ENCODE results near the gene NXPH3.

The NXPH3 gene

GRCh38 chr17:49575679-49576087, at the start of gene NXPH3:
Gene NXPH3, plus strand, starts transcription at chr17:49575871. Its CDS starts 349 bp downstream, at chr17:49576220.
- DNase-seq (peak; percentile 55), ATAC-seq (replicated peaks) (peak; percentile 55 to 74)
- peaks cover 23 to 43% of the 10 kb centered on the region in 2 donors for H3K4me1 Mint-ChIP-seq
- H3K27ac Mint-ChIP-seq = peak within 1 kb of the TSS; percentile 33
- H3K27me3 Mint-ChIP-seq = peaks cover 60 to 79% of the 10 kb centered on the region in 2 donors
- H3K36me3 Mint-ChIP-seq = peaks cover 7 to 9% of the 10 kb centered on the region in 2 donors
- no peaks in the 10 kb centered on the region for H3K9me3 Mint-ChIP-seq
- peak within 1 kb of the TSS; percentile 84 for H3K4me3 Mint-ChIP-seq

GRCh38 chr17:49527927-49528651, 47.6 kb upstream of the NXPH3 start:
- no peaks in the 10 kb centered on the region for H3K36me3 Mint-ChIP-seq
- DNase-seq (no peak), ATAC-seq (replicated peaks) (no peak)
- no peaks in the 10 kb centered on the region for H3K9me3 Mint-ChIP-seq
- no peak overlapping the region for H3K4me3 Mint-ChIP-seq
- H3K27me3 Mint-ChIP-seq = peaks cover 26 to 42% of the 10 kb centered on the region in 2 donors
- H3K27ac Mint-ChIP-seq = no peak overlapping the region
- H3K4me1 Mint-ChIP-seq = no peaks in the 10 kb centered on the region

- ATAC-seq (replicated peaks) (no peak), DNase-seq (no peak)
- peaks cover 35 to 51% of the 10 kb centered on the region in 2 donors for H3K27me3 Mint-ChIP-seq
- H3K27ac Mint-ChIP-seq = no peak overlapping the region
- H3K4me1 Mint-ChIP-seq = no peaks in the 10 kb centered on the region
- no peak overlapping the region for H3K4me3 Mint-ChIP-seq
- no peaks in the 10 kb centered on the region for H3K9me3 Mint-ChIP-seq
- no peaks in the 10 kb centered on the region for H3K36me3 Mint-ChIP-seq
Observed at GRCh38 chr17:49528966-49529365, 46.7 kb upstream of the NXPH3 start.

GRCh38 chr17:49530118-49530517, 45.6 kb upstream of the NXPH3 start:
- H3K4me1 Mint-ChIP-seq = no peaks in the 10 kb centered on the region
- peaks cover 43 to 56% of the 10 kb centered on the region in 2 donors for H3K27me3 Mint-ChIP-seq
- ATAC-seq (replicated peaks) (no peak), DNase-seq (no peak)
- no peaks in the 10 kb centered on the region for H3K9me3 Mint-ChIP-seq
- H3K4me3 Mint-ChIP-seq = no peak overlapping the region
- H3K36me3 Mint-ChIP-seq = no peaks in the 10 kb centered on the region
- H3K27ac Mint-ChIP-seq = no peak overlapping the region

GRCh38 chr17:49543860-49544259, 31.8 kb upstream of the NXPH3 start:
- no peak overlapping the region for H3K27ac Mint-ChIP-seq
- no peak for DNase-seq
- ATAC-seq (replicated peaks) = no peak
- no peak overlapping the region for H3K4me3 Mint-ChIP-seq
- peaks cover 31 to 37% of the 10 kb centered on the region in 2 donors for H3K27me3 Mint-ChIP-seq
- peaks cover 4 to 11% of the 10 kb centered on the region in 2 donors for H3K36me3 Mint-ChIP-seq
- H3K9me3 Mint-ChIP-seq = peaks cover 12 to 14% of the 10 kb centered on the region in 2 donors
- H3K4me1 Mint-ChIP-seq = no peaks in the 10 kb centered on the region

- Mint-ChIP-seq H3K9me3 (peaks cover 12 to 14% of the 10 kb centered on the region in 2 donors), H3K27me3 (peaks cover 32 to 37% of the 10 kb centered on the region in 2 donors), H3K27ac (no peak overlapping the region), H3K4me1 (no peaks in the 10 kb centered on the region), H3K36me3 (peaks cover 4 to 11% of the 10 kb centered on the region in 2 donors), H3K4me3 (no peak overlapping the region)
- ATAC-seq (replicated peaks) (no peak), DNase-seq (no peak)
Observed at GRCh38 chr17:49545007-49545660, 30.5 kb upstream of the NXPH3 start.

GRCh38 chr17:49545806-49546545, 29.7 kb upstream of the NXPH3 start:
- no peak overlapping the region for H3K27ac Mint-ChIP-seq
- H3K27me3 Mint-ChIP-seq = peaks cover 32 to 37% of the 10 kb centered on the region in 2 donors
- H3K4me1 Mint-ChIP-seq = no peaks in the 10 kb centered on the region
- no peak for DNase-seq
- H3K4me3 Mint-ChIP-seq = no peak overlapping the region
- H3K9me3 Mint-ChIP-seq = peaks cover 12% of the 10 kb centered on the region in 2 donors
- ATAC-seq (replicated peaks) = no peak
- peaks cover 4 to 11% of the 10 kb centered on the region in 2 donors for H3K36me3 Mint-ChIP-seq

GRCh38 chr17:49546546-49547535, 28.8 kb upstream of the NXPH3 start:
- Mint-ChIP-seq H3K4me3 (no peak overlapping the region), H3K4me1 (no peaks in the 10 kb centered on the region), H3K36me3 (peaks cover 4 to 11% of the 10 kb centered on the region in 2 donors), H3K9me3 (peaks cover 7 to 8% of the 10 kb centered on the region in 2 donors), H3K27me3 (peaks cover 32 to 36% of the 10 kb centered on the region in 2 donors), H3K27ac (no peak overlapping the region)
- DNase-seq (no peak), ATAC-seq (replicated peaks) (no peak)

GRCh38 chr17:49547566-49547965, 28.1 kb upstream of the NXPH3 start:
- Mint-ChIP-seq H3K9me3 (peaks cover 7 to 8% of the 10 kb centered on the region in 2 donors), H3K4me1 (no peaks in the 10 kb centered on the region), H3K27me3 (peaks cover 32% of the 10 kb centered on the region in 2 donors), H3K27ac (no peak overlapping the region), H3K36me3 (peaks cover 4 to 11% of the 10 kb centered on the region in 2 donors), H3K4me3 (no peak overlapping the region)
- ATAC-seq (replicated peaks) (no peak), DNase-seq (no peak)

- Mint-ChIP-seq H3K27me3 (peaks cover 31 to 32% of the 10 kb centered on the region in 2 donors), H3K36me3 (peaks cover 4 to 11% of the 10 kb centered on the region in 2 donors), H3K9me3 (peaks cover 7 to 8% of the 10 kb centered on the region in 2 donors), H3K4me3 (no peak overlapping the region), H3K27ac (no peak overlapping the region), H3K4me1 (peaks cover 0 to 2% of the 10 kb centered on the region in 2 donors)
- no peak for ATAC-seq (replicated peaks)
- no peak for DNase-seq
Observed at GRCh38 chr17:49548051-49548505, 27.6 kb upstream of the NXPH3 start.

- H3K9me3 Mint-ChIP-seq = peaks cover 5 to 6% of the 10 kb centered on the region in 2 donors
- peaks cover 0 to 4% of the 10 kb centered on the region in 2 donors for H3K4me1 Mint-ChIP-seq
- no peak overlapping the region for H3K27ac Mint-ChIP-seq
- H3K4me3 Mint-ChIP-seq = no peak overlapping the region
- ATAC-seq (replicated peaks) (peak; percentile 36 to 43), DNase-seq (no peak)
- peaks cover 4 to 6% of the 10 kb centered on the region in 2 donors for H3K36me3 Mint-ChIP-seq
- H3K27me3 Mint-ChIP-seq = peaks cover 25 to 26% of the 10 kb centered on the region in 2 donors
Observed at GRCh38 chr17:49548506-49549310, 27.0 kb upstream of the NXPH3 start.

- Mint-ChIP-seq H3K4me3 (no peak overlapping the region), H3K36me3 (peaks cover 0 to under 1% of the 10 kb centered on the region in 2 donors), H3K4me1 (peaks cover 0 to 4% of the 10 kb centered on the region in 2 donors), H3K9me3 (peaks cover 0 to under 1% of the 10 kb centered on the region in 2 donors), H3K27ac (peak overlapping the region; percentile 44), H3K27me3 (peaks cover 19 to 20% of the 10 kb centered on the region in 2 donors)
- no peak for DNase-seq
- ATAC-seq (replicated peaks) = no peak
Observed at GRCh38 chr17:49549311-49549605, 26.4 kb upstream of the NXPH3 start.

All from stimulated activated naive B cell treated with anti-CD40 and anti-IgM and Interleukin-4, amounts not matched to agents 10 μg/mL and 1 μg/mL and 100 μg/mL, for 72 hours (primary cell).